GDM1 (cell line): ENCODE results near the gene OPA3.

Experiments
- DNase-seq: peaks from one replicate; lab custom pipeline; 2025; lab: John Stamatoyannopoulos, UW

The OPA3 gene

GRCh38 chr19:45503909-45504308 is 80.7 kb downstream of the OPA3 start:
- no peak for DNase-seq

GRCh38 chr19:45502111-45502510 is 82.5 kb downstream of the OPA3 start:
- no peak for DNase-seq

GRCh38 chr19:45501730-45502014 is 82.9 kb downstream of the OPA3 start:
- DNase-seq: no peak

GRCh38 chr19:45500918-45501729 is 83.5 kb downstream of the OPA3 start:
- DNase-seq: no peak

GRCh38 chr19:45499196-45500180 is 85.1 kb downstream of the OPA3 start:
- no peak for DNase-seq

GRCh38 chr19:45498411-45499195 is 86.0 kb downstream of the OPA3 start, which contains the start of gene PPM1N:
Gene PPM1N, plus strand, starts transcription at chr19:45498443. Its CDS starts 30 bp downstream, at chr19:45498473.
- no peak for DNase-seq

- DNase-seq: no peak
These were observed 86.8 kb downstream of the OPA3 start for GRCh38 chr19:45497791-45498190.

GRCh38 chr19:45496349-45496953 is 88.2 kb downstream of the OPA3 start:
- no peak for DNase-seq

- no peak for DNase-seq
These were observed 89.4 kb downstream of the OPA3 start for GRCh38 chr19:45495178-45495577.

GRCh38 chr19:45494261-45494916 is 90.2 kb downstream of the OPA3 start:
- DNase-seq: no peak

- peak; percentile 72 for DNase-seq
These were observed 91.8 kb downstream of the OPA3 start for GRCh38 chr19:45492627-45493470.

GRCh38 chr19:45492137-45492626 is 92.4 kb downstream of the OPA3 start:
- no peak for DNase-seq

GRCh38 chr19:45489216-45489855 is 95.3 kb downstream of the OPA3 start:
- DNase-seq: no peak

- no peak for DNase-seq
These were observed 95.9 kb downstream of the OPA3 start for GRCh38 chr19:45488708-45489107.

GRCh38 chr19:45485305-45486077 is 99.1 kb downstream of the OPA3 start:
- DNase-seq: peak; percentile 89

- DNase-seq: no peak
These were observed 100.2 kb downstream of the OPA3 start for GRCh38 chr19:45484273-45484945.

- DNase-seq: no peak
These were observed 101.6 kb downstream of the OPA3 start for GRCh38 chr19:45483033-45483432.
